ENCODE results near the gene LRRC31.

Gene LRRC31

DNA sequence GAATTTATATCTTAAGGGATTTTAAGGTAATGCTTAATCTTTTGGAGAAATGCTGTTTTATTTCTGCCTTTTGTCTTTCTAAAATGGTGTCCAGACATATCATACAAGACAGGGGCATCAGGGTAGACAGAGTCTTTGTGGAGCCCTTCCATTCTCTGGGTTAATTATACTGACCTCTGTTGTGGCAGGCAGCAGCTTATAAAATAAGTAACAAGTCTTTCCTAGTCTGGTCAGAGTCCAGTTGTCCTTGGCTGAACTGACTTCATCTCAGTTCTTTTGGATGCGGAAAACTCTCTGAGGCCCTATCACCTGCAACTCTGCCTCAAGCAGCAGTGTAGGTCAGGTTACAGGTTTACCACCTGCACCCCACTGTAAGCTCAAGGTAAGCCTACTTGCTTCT lies 77.4 kb downstream of the LRRC31 start:
- Histone ChIP-seq H3K36me3 (ENCODE audit: control insufficient read depth in 2 of 2, insufficient read depth in 2 of 2, low read length in 2 of 2) (peaks cover 3 to 4% of the 10 kb centered on the region in 2 donors), H3K4me3 (ENCODE audit: low read length in 2 of 2) (no peak overlapping the region), H3K27me3 (ENCODE audit: control insufficient read depth in 2 of 2, insufficient read depth in 2 of 2, low read length in 2 of 2) (no peaks in the 10 kb centered on the region), H3K9me3 (ENCODE audit: control insufficient read depth in 2 of 2, low read length in 2 of 2) (no peaks in the 10 kb centered on the region), H3K9ac (ENCODE audit: low read depth in 1 of 2, low read length in 2 of 2) (no peak overlapping the region), H3K27ac (ENCODE audit: low read depth in 2 of 2, low read length in 2 of 2) (no peak overlapping the region), H3K4me1 (ENCODE audit: control insufficient read depth in 2 of 2, insufficient read depth in 2 of 2, low read length in 2 of 2) (no peaks in the 10 kb centered on the region)

- Histone ChIP-seq H3K27ac (ENCODE audit: low read depth in 2 of 2, low read length in 2 of 2) (no peak overlapping the region), H3K36me3 (ENCODE audit: control insufficient read depth in 2 of 2, insufficient read depth in 2 of 2, low read length in 2 of 2) (peaks cover 11 to 12% of the 10 kb centered on the region in 2 donors), H3K9ac (ENCODE audit: low read depth in 1 of 2, low read length in 2 of 2) (no peak overlapping the region), H3K9me3 (ENCODE audit: control insufficient read depth in 2 of 2, low read length in 2 of 2) (no peaks in the 10 kb centered on the region), H3K4me1 (ENCODE audit: control insufficient read depth in 2 of 2, insufficient read depth in 2 of 2, low read length in 2 of 2) (no peaks in the 10 kb centered on the region), H3K27me3 (ENCODE audit: control insufficient read depth in 2 of 2, insufficient read depth in 2 of 2, low read length in 2 of 2) (no peaks in the 10 kb centered on the region), H3K4me3 (ENCODE audit: low read length in 2 of 2) (no peak overlapping the region)
Measured at GRCh38 chr3:169790687-169791429, 78.9 kb downstream of the LRRC31 start.

- Histone ChIP-seq H3K27ac (ENCODE audit: low read depth in 2 of 2, low read length in 2 of 2) (no peak overlapping the region), H3K27me3 (ENCODE audit: control insufficient read depth in 2 of 2, insufficient read depth in 2 of 2, low read length in 2 of 2) (no peaks in the 10 kb centered on the region), H3K9ac (ENCODE audit: low read depth in 1 of 2, low read length in 2 of 2) (no peak overlapping the region), H3K9me3 (ENCODE audit: control insufficient read depth in 2 of 2, low read length in 2 of 2) (no peaks in the 10 kb centered on the region), H3K4me3 (ENCODE audit: low read length in 2 of 2) (no peak overlapping the region), H3K36me3 (ENCODE audit: control insufficient read depth in 2 of 2, insufficient read depth in 2 of 2, low read length in 2 of 2) (peaks cover 17 to 18% of the 10 kb centered on the region in 2 donors), H3K4me1 (ENCODE audit: control insufficient read depth in 2 of 2, insufficient read depth in 2 of 2, low read length in 2 of 2) (no peaks in the 10 kb centered on the region)
Measured at GRCh38 chr3:169790219-169790618, 79.5 kb downstream of the LRRC31 start.

Data from mucosa of rectum (tissue), 2 donors.